NCI-H2227 (cell line): ENCODE results near the gene OGG1.
A peak's percentile ranks its signal among the peaks of the same experiment; 100 is the strongest.

Source experiments
- DNase-seq: peaks from one replicate; lab custom pipeline; 2025; ENCODE audit not compliant: unreplicated experiment; lab: John Stamatoyannopoulos, UW

The OGG1 gene

DNA sequence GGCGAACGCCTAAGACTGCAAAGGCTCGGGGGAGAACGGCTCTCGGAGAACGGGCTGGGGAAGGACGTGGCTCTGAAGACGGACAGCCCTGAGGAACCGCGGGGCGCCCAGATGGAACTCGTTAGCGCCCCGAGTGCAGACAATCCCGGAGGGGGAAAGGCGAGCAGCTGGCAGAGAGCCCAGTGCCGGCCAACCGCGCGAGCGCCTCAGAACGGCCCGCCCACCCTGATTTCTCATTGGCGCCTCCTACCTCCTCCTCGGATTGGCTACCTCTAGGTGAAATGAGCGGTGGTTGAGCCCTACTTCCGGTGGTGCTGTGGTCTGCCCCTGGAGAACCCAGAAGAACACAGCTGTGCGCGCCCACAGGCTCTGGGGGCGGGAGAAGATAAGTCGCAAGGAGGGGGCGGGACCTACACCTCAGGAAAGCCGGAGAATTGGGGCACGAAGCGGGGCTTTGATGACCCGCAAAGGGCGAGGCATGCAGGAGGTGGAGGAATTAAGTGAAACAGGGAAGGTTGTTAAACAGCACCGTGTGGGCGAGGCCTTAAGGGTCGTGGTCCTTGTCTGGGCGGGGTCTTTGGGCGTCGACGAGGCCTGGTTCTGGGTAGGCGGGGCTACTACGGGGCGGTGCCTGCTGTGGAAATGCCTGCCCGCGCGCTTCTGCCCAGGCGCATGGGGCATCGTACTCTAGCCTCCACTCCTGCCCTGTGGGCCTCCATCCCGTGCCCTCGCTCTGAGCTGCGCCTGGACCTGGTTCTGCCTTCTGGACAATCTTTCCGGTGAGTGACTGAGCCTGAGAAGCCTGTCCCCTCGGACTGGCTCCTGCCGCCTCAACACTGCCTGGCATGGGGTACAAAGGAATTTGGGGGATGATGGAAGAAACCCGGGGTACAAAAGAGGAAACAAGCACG is at the start of gene OGG1:
Gene OGG1 (plus strand): TSS at position 308 of the 911 bp plus-strand sequence. CDS start 335 bp downstream, at position 643.
- peak; percentile 96 for DNase-seq

GRCh38 chr3:9700536-9700935 is 49.2 kb upstream of the OGG1 start:
- DNase-seq: no peak

GRCh38 chr3:9701006-9701405 is 48.7 kb upstream of the OGG1 start:
- no peak for DNase-seq

- DNase-seq: no peak
These were observed 48.0 kb upstream of the OGG1 start for GRCh38 chr3:9701711-9702110.

DNA sequence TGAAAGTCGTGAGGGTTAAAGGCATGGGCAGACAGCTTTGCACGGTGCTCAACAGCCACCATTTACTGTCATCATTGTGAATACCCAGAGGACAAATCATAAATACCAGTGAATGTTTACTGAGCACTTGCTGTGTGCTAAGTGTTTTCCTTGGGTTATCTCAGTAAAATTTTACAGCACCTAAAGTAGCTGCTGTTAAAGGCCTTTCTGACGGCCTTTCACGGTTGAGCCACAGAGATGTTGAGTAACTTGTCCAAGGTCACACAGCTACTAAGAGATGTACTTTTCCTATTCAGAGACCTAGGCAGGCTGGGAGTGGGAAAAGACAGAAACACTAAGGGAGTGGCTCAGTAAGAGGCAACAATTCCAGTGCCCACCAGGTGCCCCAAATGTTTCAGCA is 46.5 kb upstream of the OGG1 start:
- DNase-seq: no peak

DNA sequence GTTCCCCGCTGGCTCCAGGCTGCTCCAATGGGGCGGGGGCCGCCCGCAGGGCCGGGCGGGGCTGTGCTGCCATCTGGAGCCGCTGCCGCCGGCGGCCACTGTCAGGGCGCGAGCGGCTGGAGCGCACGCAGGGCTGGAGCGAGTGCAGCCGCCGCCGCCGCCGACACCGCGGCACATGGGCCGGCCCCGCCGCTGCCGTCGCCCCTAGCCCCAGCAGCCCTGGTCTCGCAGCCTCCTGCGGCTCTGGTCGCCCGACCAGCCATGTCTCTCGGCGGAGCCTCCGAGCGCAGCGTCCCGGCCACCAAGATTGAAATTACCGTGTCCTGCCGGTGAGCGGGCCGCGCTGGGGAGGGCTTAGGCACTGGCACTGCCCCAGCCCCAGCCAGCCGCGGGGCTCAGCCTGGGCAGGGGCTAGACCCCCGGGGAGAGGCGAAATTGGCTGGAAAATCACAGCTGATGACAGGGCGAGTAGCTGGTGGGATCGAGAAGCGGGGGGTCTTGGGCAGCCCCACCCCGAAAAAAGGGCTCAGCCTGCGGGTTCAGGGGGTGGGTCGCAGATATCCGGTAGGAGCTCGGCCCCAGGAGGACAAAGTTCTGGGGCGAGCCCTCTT is 45.9 kb upstream of the OGG1 start, which contains the start of gene CPNE9:
Gene CPNE9 (plus strand): TSS at position 98 of the 611 bp plus-strand sequence. CDS start 164 bp downstream, at position 262.
- DNase-seq: peak; percentile 36

DNA sequence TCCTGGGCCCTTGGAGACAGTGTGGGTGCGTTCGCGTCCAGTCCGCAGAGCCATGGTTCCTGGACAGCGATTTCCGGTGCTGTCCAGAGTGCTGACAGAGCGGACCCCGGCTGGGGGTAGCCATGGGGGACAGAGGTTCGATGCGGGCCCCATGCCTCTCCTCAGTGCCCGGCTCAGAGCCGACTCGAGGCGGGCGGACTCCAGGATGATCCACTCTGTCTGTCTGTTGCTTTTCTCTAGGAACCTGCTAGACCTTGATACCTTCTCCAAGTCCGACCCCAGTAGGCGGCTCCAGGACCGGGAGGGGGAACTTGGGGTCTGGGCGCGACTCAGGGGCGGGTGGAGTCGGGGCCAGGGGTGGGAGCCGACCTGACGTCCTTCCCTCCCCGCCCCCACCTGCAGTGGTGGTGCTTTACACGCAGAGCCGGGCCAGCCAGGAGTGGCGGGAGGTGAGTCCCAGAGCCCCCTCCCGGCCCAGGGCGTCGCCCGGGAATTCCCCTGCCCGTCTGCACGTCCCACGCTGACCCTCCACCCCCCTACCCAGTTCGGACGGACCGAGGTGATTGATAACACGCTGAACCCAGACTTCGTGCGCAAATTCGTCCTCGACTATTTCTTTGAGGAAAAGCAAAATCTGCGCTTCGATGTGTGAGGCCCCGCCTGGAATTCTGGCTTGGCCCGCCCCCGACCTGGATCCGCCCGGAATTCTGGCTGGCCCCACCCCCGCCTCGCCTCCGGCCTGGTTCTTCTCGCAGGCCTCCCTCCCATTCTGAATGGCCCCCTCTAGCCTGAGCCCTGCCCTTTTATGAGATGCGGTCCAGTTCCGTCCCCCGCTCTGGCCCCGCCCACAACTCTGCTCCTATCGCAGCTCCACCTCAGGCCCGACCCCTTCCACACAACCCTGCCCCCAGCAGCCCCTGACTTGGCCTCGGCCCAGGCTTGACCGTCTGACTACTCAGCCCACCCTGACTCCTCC is 45.1 kb upstream of the OGG1 start:
- DNase-seq: peak; percentile 76

GRCh38 chr3:9710174-9710739 is 39.5 kb upstream of the OGG1 start:
- no peak for DNase-seq

- DNase-seq: no peak
These were observed 37.3 kb upstream of the OGG1 start for GRCh38 chr3:9712415-9712814.

GRCh38 chr3:9713142-9713541 is 36.6 kb upstream of the OGG1 start:
- no peak for DNase-seq

GRCh38 chr3:9715136-9715535 is 34.6 kb upstream of the OGG1 start:
- peak; percentile 9 for DNase-seq

- DNase-seq: no peak
These were observed 33.9 kb upstream of the OGG1 start for GRCh38 chr3:9715764-9716437.

GRCh38 chr3:9716801-9717555 is 32.8 kb upstream of the OGG1 start:
- DNase-seq: no peak

DNA sequence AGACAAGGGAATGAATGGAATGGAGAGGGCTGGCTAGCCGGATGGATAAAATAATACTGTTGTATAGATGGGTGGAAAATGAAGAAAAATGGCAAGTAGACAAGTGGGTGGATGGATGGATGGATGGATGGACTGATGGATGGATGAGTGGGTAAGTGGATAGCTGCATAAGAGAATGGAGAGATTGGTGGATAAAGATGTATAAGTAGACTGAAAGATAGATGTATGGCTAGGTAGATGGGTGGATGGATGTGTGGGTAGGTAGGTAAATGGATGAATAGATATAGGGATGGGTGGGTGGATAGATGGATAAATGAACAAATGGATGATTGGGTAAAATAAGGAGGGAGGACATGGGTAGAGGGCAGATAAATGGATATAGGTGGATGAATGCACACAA is 32.2 kb upstream of the OGG1 start:
- no peak for DNase-seq

GRCh38 chr3:9718118-9718517 is 31.6 kb upstream of the OGG1 start:
- DNase-seq: no peak

DNA sequence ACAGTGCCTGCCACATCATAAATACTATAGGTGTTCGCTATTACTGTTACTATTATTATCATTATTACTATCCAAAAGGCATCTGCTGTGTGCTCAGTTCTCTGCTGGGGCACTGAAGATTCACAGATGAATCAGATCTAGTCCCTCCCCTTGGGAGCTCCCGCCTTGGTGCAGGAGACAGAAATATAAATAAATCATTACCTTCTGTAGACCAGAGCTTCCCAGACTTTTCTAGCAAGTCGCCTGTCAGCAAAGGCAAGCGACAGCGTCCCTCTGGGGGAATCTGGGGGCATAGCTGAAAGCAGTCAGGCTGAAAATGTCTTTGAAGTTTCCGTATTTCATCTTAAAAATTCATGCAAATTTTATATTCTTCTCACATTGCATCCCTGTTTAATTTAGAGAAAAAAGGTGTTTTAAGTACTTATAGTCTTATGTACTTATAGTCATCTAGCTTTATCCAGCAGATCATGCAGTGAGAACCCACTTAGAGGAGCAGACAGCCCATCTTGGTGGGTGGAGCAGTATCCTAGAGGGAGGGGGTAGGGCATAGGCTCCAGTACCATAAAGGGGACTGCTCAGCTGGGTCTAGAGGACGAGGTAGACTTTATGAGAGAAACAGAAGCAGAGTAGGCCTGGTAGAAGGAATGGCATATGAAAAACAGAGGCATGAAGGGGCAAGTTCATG is 28.6 kb upstream of the OGG1 start:
- DNase-seq: peak; percentile 25

GRCh38 chr3:9721700-9722060 is 28.1 kb upstream of the OGG1 start:
- DNase-seq: no peak

- DNase-seq: no peak
These were observed 23.8 kb upstream of the OGG1 start for GRCh38 chr3:9725775-9726515.
